Measurements from ENCODE around the gene XPOT. TPM values are rescaled to one million over a fixed set of nuclear protein-coding genes. Genes with fewer than 3 reads are reported as not detected.
"Not testable (repeated sequence)": the region's sequence is repeated elsewhere in the genome, so short reads cannot be mapped to it uniquely, and the experiment has no call there.

XPOT gene
- 90.7 and 96.7 TPM in 2 replicates for total RNA-seq (2014; rRNA removed; shearing (Covaris generic))

- DNase-seq (ENCODE audit: low read depth) = peak; percentile 99
These were observed at the start of gene XPOT for GRCh38 chr12:64403707-64404469. Gene XPOT (plus strand): TSS chr12:64404392. CDS start chr12:64410036, 5,644 bp downstream.

GRCh38 chr12:64356209-64356608 is 48.0 kb upstream of the XPOT start:
- DNase-seq (ENCODE audit: low read depth) = not testable (repeated sequence)

- DNase-seq (ENCODE audit: low read depth) = not testable (repeated sequence)
These were observed 43.0 kb upstream of the XPOT start for GRCh38 chr12:64361173-64361572.

- no peak for DNase-seq (ENCODE audit: low read depth)
These were observed 41.4 kb upstream of the XPOT start for GRCh38 chr12:64362721-64363305.

- DNase-seq (ENCODE audit: low read depth) = no peak
These were observed 20.5 kb upstream of the XPOT start for GRCh38 chr12:64383675-64384074.

GRCh38 chr12:64385019-64385418 is 19.2 kb upstream of the XPOT start:
- no peak for DNase-seq (ENCODE audit: low read depth)

- DNase-seq (ENCODE audit: low read depth) = peak; percentile 58
These were observed 18.7 kb upstream of the XPOT start for GRCh38 chr12:64385468-64385867.

- no peak for DNase-seq (ENCODE audit: low read depth)
These were observed 16.9 kb upstream of the XPOT start for GRCh38 chr12:64387197-64387816.

- DNase-seq (ENCODE audit: low read depth) = no peak
These were observed 15.0 kb upstream of the XPOT start for GRCh38 chr12:64389154-64389553.

GRCh38 chr12:64390275-64390851 is 13.8 kb upstream of the XPOT start, which contains the start of gene C12orf56:
Gene C12orf56 (minus strand): TSS chr12:64390758. CDS start chr12:64390565, 193 bp downstream.
- peak; percentile 23 for DNase-seq (ENCODE audit: low read depth)

GRCh38 chr12:64392221-64392620 is 12.0 kb upstream of the XPOT start:
- DNase-seq (ENCODE audit: low read depth) = peak; percentile 18

- DNase-seq (ENCODE audit: low read depth) = no peak
These were observed 8.5 kb upstream of the XPOT start for GRCh38 chr12:64395739-64396138.

GRCh38 chr12:64400041-64400440 is 4.2 kb upstream of the XPOT start:
- no peak for DNase-seq (ENCODE audit: low read depth)

GRCh38 chr12:64402181-64402580 is 2.0 kb upstream of the XPOT start:
- DNase-seq (ENCODE audit: low read depth) = no peak

GRCh38 chr12:64404470-64405256 is 471 bp downstream of the XPOT start:
- DNase-seq (ENCODE audit: low read depth) = peak; percentile 80

GRCh38 chr12:64407342-64408223 is 3.4 kb downstream of the XPOT start:
- DNase-seq (ENCODE audit: low read depth) = no peak

- DNase-seq (ENCODE audit: low read depth) = no peak
These were observed 7.2 kb downstream of the XPOT start for GRCh38 chr12:64411427-64411826.

GRCh38 chr12:64412459-64412858 is 8.3 kb downstream of the XPOT start:
- no peak for DNase-seq (ENCODE audit: low read depth)

GRCh38 chr12:64413884-64414283 is 9.7 kb downstream of the XPOT start:
- DNase-seq (ENCODE audit: low read depth) = no peak

GRCh38 chr12:64418209-64418608 is 14.0 kb downstream of the XPOT start:
- DNase-seq (ENCODE audit: low read depth) = no peak

- no peak for DNase-seq (ENCODE audit: low read depth)
These were observed 15.5 kb downstream of the XPOT start for GRCh38 chr12:64419696-64420095.
